ENCODE data around the gene APOBEC3H.
A peak's percentile ranks its signal among the peaks of the same experiment; 100 is the strongest.

The APOBEC3H gene

GRCh38 chr22:39110631-39111561 lies 13.9 kb downstream of the APOBEC3H start:
- no peak for DNase-seq (ENCODE audit: low read depth)

GRCh38 chr22:39114112-39114511 lies 17.1 kb downstream of the APOBEC3H start:
- no peak for DNase-seq (ENCODE audit: low read depth)

- DNase-seq (ENCODE audit: low read depth) = no peak
Observed at GRCh38 chr22:39115570-39115969, 18.5 kb downstream of the APOBEC3H start.

- DNase-seq (ENCODE audit: low read depth) = no peak
Observed at GRCh38 chr22:39115977-39116621, 19.1 kb downstream of the APOBEC3H start.

- peak; percentile 57 for DNase-seq (ENCODE audit: low read depth)
Observed at GRCh38 chr22:39117585-39118191, 20.6 kb downstream of the APOBEC3H start.

GRCh38 chr22:39120983-39121382 lies 23.9 kb downstream of the APOBEC3H start:
- no peak for DNase-seq (ENCODE audit: low read depth)

GRCh38 chr22:39122772-39123470 lies 25.9 kb downstream of the APOBEC3H start:
- DNase-seq (ENCODE audit: low read depth) = no peak

- DNase-seq (ENCODE audit: low read depth) = no peak
Observed at GRCh38 chr22:39123751-39124581, 26.9 kb downstream of the APOBEC3H start.

GRCh38 chr22:39125622-39126021 lies 28.6 kb downstream of the APOBEC3H start:
- no peak for DNase-seq (ENCODE audit: low read depth)

GRCh38 chr22:39128508-39128907 lies 31.5 kb downstream of the APOBEC3H start:
- no peak for DNase-seq (ENCODE audit: low read depth)

- no peak for DNase-seq (ENCODE audit: low read depth)
Observed at GRCh38 chr22:39129081-39129480, 32.0 kb downstream of the APOBEC3H start.

- DNase-seq (ENCODE audit: low read depth) = no peak
Observed at GRCh38 chr22:39129746-39130145, 32.7 kb downstream of the APOBEC3H start.

- no peak for DNase-seq (ENCODE audit: low read depth)
Observed at GRCh38 chr22:39130152-39130704, 33.2 kb downstream of the APOBEC3H start.

- DNase-seq (ENCODE audit: low read depth) = no peak
Observed at GRCh38 chr22:39130892-39131855, 34.1 kb downstream of the APOBEC3H start.

GRCh38 chr22:39132281-39132680 lies 35.2 kb downstream of the APOBEC3H start:
- DNase-seq (ENCODE audit: low read depth) = no peak

- DNase-seq (ENCODE audit: low read depth) = no peak
Observed at GRCh38 chr22:39132871-39133524, 36.0 kb downstream of the APOBEC3H start.

GRCh38 chr22:39133871-39134270 lies 36.8 kb downstream of the APOBEC3H start:
- no peak for DNase-seq (ENCODE audit: low read depth)

GRCh38 chr22:39134366-39135091 lies 37.5 kb downstream of the APOBEC3H start:
- no peak for DNase-seq (ENCODE audit: low read depth)

Data from T-helper 22 cell (primary cell).